Fibroblast of pulmonary artery (primary cell): ENCODE measurements around the gene TMEM50B.

ENCODE experiments used
- DNase-seq: peaks from one replicate; pipeline ENCODE4 v3.0.0-alpha.2; 2010; ENCODE audit warnings: low read depth
- H3K4me3 ChIP-seq: replicated peaks from 2 replicates; pipeline ENCODE4 v1.5.1; 2011; ENCODE audit warnings: low read depth, mild to moderate bottlenecking, control low read depth, low read length, moderate library complexity
- TF ChIP-seq, protein P1 (sequence below): IDR thresholded peaks from 2 replicates; pipeline ENCODE4 v1.5.1; 2011; ENCODE audit warnings: mild to moderate bottlenecking, control low read depth, low read length, inconsistent platforms; ENCODE audit errors: missing control alignments

The TMEM50B gene

DNA sequence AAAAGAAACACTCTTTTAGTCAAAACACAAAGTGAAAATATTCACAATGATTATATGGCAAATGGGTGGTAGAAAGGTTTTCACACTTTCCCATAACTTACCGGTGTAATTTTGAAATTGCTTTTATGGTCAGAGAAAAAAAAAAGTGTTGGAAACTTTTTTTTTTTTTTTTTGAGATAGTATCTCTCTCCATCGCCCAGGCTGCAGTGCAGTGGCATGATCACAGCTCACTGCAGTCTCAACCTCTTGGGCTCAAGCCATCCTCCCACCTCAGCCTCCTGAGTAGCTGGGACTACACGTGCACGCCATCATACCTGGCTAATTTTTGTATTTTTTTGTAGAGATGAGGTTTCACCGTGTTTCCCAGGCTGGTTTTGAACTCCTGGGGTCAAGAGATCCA lies 73.3 kb downstream of the TMEM50B start:
- no peak overlapping the region for H3K4me3 ChIP-seq
- TF ChIP-seq, protein P1, sequence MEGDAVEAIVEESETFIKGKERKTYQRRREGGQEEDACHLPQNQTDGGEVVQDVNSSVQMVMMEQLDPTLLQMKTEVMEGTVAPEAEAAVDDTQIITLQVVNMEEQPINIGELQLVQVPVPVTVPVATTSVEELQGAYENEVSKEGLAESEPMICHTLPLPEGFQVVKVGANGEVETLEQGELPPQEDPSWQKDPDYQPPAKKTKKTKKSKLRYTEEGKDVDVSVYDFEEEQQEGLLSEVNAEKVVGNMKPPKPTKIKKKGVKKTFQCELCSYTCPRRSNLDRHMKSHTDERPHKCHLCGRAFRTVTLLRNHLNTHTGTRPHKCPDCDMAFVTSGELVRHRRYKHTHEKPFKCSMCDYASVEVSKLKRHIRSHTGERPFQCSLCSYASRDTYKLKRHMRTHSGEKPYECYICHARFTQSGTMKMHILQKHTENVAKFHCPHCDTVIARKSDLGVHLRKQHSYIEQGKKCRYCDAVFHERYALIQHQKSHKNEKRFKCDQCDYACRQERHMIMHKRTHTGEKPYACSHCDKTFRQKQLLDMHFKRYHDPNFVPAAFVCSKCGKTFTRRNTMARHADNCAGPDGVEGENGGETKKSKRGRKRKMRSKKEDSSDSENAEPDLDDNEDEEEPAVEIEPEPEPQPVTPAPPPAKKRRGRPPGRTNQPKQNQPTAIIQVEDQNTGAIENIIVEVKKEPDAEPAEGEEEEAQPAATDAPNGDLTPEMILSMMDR = no peak
- DNase-seq = no peak

DNA sequence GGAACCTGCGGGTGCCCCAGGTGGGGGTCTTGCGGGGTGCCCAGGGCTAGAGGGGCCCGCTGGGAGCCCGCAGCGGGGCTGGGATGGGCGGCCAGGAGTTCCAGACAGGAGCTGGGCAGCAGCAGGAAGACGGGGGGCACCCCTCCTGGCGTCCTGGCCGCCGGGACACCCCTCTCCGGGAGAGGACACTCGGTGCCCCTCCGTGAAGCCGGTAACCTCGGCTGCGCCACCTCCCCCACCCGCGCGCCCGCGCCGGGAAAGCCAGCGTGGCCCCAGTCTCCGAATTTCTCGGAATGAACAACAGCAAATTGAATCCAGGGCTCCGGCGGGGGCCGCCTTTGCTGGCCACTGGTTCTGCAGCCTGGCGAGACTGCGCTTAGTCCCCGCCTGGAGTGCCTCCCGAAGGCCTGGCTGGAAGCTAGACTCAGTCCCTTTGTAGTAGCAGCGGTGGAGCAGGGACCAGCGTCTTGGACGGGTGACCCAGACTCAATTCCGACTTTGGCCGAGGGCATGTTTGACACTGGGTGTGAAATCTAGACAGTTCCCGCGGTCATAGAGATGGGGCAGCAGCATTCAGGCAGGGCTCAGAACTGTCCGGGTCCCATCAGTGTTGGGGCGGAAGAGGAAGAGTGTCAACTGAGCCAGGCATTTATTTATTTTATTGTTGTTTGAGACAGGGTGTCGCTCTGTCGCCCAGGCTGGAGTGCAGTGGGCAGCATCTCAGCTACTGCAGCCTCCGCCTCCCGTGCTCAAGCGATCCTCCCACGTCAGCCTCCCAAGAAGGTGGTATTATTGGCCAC lies 75.8 kb downstream of the TMEM50B start:
- peak overlapping the region; percentile 83 for H3K4me3 ChIP-seq
- TF ChIP-seq, protein P1 = no peak
- DNase-seq = peak; percentile 51

DNA sequence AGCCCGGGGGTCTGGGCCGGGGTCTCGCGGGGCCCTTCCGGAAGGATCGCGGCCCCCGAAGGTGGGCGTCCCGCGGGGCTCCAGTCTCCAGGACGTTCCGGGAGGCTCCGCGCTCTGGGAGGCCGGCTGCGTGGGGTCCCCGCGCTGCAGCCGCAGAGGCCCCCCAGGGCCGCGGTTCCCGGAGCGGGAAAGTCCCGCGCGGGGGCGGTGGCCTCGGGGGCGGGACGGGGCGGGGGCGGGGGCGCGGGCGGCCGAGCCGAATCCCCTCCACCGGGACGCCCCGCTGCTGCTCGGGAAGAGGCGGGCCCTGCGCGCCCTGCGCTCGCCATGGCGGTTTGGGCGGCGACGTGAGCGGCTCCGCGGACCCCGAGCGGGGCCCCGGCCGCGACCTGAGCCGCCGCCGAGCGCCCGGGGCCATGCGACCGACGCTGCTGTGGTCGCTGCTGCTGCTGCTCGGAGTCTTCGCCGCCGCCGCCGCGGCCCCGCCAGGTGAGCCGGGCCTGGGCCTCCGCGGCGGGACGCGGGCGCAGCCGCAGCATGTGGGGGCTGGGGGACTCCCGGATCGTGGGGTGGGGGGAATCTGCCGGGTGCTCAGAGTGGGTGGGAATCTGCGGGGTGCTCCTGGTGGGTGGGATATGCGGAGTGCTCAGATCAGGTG lies 76.5 kb downstream of the TMEM50B start, which contains the start of gene IFNGR2:
Gene IFNGR2 (plus strand): TSS at position 286 of the 658 bp plus-strand sequence. CDS start 131 bp downstream, at position 417.
- peak within 1 kb of the TSS; percentile 83 for H3K4me3 ChIP-seq
- peak; percentile 33 for DNase-seq
- TF ChIP-seq, protein P1 = no peak

DNA sequence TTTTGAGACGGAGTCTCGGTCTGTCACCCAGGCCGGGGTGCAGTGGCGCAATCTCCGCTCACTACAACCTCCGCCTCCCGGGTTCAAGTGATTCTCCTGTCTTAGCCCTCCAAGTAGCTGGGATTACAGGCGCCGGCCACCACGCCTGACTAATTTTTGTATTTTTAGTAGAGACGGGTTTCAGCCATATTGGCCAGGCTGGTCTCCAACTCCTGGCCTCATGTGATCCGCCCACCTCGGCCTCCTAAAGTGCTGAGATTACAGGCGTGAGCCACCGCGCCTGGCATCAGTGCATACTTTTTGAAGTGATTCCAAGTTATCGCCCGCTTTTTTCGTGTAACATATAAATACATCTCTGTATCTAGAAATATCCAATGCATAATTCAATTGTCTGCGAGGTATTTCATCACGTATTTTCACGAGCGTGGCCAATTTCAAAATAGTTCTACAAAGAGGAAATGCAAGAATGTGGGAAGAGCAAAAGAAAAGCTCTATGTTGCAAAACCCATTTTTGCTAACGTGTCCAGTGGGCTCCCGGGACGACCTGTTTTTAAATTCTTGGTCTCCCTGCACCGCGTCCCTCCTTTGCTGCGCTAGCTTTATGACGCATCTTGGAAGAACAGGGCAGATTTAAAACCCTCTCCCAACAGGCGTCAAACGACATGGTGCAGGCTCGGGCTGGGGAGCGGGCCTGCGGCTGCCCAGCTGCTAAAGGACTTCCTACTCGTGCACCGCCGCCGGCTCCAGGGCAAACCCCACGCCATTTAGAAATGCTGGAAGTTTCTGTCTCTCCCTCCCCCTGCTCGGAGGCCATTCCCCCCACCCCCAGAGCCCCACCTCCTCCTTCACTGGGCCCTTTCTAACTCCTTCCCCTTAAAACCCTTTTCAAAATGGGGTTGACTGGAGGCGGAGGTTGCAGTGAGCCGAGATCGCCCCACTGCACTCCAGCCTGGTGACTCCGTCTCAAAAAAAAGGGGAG lies 77.5 kb downstream of the TMEM50B start:
- peak; percentile 86 for DNase-seq
- TF ChIP-seq, protein P1 = no peak
- H3K4me3 ChIP-seq = peak overlapping the region; percentile 83

DNA sequence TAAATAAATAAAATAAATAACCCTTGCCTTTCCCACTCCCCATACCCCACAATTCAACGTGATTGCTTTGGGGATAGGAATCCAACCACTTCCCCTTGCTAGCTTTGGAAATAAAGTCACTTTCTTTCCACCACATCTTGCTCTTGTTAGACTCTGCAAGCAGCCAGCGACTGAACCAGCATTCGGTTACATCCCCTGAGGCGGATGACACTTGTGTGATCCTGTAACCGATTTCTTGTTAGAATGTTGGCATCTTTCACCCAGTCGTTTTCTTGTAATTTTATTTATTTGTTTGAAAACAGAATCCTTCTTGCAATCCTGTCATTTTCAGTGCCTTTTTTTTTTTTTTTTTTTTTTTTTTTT lies 78.2 kb downstream of the TMEM50B start:
- TF ChIP-seq, protein P1 = no peak
- no peak overlapping the region for H3K4me3 ChIP-seq
- no peak for DNase-seq
